Neural crest cell (in vitro differentiated cells): ENCODE data around the gene MMP7. TPM values are rescaled to one million over a fixed set of nuclear protein-coding genes. Genes with fewer than 3 reads are reported as not detected.

ENCODE experiments used
- DNase-seq: peaks from one replicate; pipeline ENCODE4 v3.0.0; 2021; ENCODE audit warnings: low read depth, mixed read lengths, low spot score
- H3K27ac Mint-ChIP-seq: one replicate; pipeline ENCODE4 v1.8.0; 2021; ENCODE audit warnings: mild to moderate bottlenecking, mixed read lengths; ENCODE audit not compliant: unreplicated experiment
- H3K27me3 Mint-ChIP-seq: 2 replicates; pipeline ENCODE4 v1.8.0; 2021; ENCODE audit warnings: low read depth, mild to moderate bottlenecking, mixed read lengths
- H3K36me3 Mint-ChIP-seq: 2 replicates; pipeline ENCODE4 v1.8.0; 2021; ENCODE audit warnings: low read depth, mild to moderate bottlenecking, mixed read lengths
- H3K4me1 Mint-ChIP-seq: 2 replicates; pipeline ENCODE4 v1.8.0; 2021; ENCODE audit warnings: mixed read lengths
- H3K4me3 Mint-ChIP-seq: one replicate; pipeline ENCODE4 v1.8.0; 2021; ENCODE audit warnings: mild to moderate bottlenecking, mixed read lengths
- H3K9me3 Mint-ChIP-seq: 2 replicates; pipeline ENCODE4 v1.8.0; 2021; ENCODE audit warnings: mixed read lengths
- total RNA-seq: library from RNA; stranded (reverse); gene quantifications from 2 replicates; pipeline ENCODE4 v1.2.1, GENCODE V29; 2021
- TF ChIP-seq, protein P1 (sequence below): fragments of 200-600 bp; sonication (generic); conservative IDR thresholded peaks from 2 replicates; pipeline ENCODE4 v1.5.0; 2021; ENCODE audit warnings: antibody characterized with exemption, mild to moderate bottlenecking

The MMP7 gene
- total RNA-seq, 1 donor from 2014 or later = not detected

- Mint-ChIP-seq H3K27ac (no peak overlapping the region), H3K27me3 (no peaks in the 10 kb centered on the region), H3K4me1 (no peaks in the 10 kb centered on the region), H3K36me3 (no peaks in the 10 kb centered on the region), H3K9me3 (peaks cover 2% of the 10 kb centered on the region), H3K4me3 (no peak overlapping the region)
- TF ChIP-seq, protein P1, sequence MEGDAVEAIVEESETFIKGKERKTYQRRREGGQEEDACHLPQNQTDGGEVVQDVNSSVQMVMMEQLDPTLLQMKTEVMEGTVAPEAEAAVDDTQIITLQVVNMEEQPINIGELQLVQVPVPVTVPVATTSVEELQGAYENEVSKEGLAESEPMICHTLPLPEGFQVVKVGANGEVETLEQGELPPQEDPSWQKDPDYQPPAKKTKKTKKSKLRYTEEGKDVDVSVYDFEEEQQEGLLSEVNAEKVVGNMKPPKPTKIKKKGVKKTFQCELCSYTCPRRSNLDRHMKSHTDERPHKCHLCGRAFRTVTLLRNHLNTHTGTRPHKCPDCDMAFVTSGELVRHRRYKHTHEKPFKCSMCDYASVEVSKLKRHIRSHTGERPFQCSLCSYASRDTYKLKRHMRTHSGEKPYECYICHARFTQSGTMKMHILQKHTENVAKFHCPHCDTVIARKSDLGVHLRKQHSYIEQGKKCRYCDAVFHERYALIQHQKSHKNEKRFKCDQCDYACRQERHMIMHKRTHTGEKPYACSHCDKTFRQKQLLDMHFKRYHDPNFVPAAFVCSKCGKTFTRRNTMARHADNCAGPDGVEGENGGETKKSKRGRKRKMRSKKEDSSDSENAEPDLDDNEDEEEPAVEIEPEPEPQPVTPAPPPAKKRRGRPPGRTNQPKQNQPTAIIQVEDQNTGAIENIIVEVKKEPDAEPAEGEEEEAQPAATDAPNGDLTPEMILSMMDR = no peak
- DNase-seq = no peak
Observed at GRCh38 chr11:102552020-102552419, 21.5 kb upstream of the MMP7 start.

DNA sequence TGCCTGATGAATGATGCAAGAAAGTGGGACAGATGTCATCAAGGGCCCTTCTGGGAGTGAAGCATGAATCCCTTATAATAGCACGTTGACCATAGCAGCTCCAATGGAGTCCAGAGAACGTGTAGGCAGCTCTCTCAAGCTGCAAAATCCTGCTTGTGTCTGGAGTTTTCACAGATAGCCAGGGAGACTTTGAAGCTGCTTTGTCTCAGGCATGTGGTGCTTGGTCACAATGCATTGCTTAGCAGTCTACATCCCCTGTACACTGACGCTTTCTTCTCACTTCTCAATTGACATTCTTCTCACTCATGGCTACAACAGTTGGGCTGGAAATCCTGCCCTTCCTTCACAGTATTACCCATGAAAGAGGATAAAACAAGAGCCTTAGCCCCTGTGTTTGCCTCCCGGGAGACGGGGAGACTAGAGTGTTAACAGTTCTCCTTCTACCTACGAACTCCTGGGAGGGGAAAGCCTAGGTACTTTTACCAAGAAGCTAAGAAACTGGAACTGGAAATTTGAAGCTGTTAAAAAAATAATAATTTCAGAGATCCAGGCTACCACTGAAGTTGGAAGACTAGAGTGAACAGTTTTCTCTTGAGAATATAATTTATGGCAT lies 20.7 kb upstream of the MMP7 start:
- DNase-seq = no peak
- H3K27ac Mint-ChIP-seq = no peak overlapping the region
- peaks cover 2% of the 10 kb centered on the region for H3K9me3 Mint-ChIP-seq
- no peaks in the 10 kb centered on the region for H3K36me3 Mint-ChIP-seq
- H3K4me3 Mint-ChIP-seq = no peak overlapping the region
- TF ChIP-seq, protein P1 = no peak
- H3K4me1 Mint-ChIP-seq = no peaks in the 10 kb centered on the region
- no peaks in the 10 kb centered on the region for H3K27me3 Mint-ChIP-seq

GRCh38 chr11:102546923-102547471 lies 16.4 kb upstream of the MMP7 start:
- Mint-ChIP-seq H3K4me3 (no peak overlapping the region), H3K27ac (no peak overlapping the region), H3K36me3 (no peaks in the 10 kb centered on the region), H3K9me3 (no peaks in the 10 kb centered on the region), H3K4me1 (no peaks in the 10 kb centered on the region), H3K27me3 (no peaks in the 10 kb centered on the region)
- TF ChIP-seq, protein P1 = no peak
- DNase-seq = no peak

DNA sequence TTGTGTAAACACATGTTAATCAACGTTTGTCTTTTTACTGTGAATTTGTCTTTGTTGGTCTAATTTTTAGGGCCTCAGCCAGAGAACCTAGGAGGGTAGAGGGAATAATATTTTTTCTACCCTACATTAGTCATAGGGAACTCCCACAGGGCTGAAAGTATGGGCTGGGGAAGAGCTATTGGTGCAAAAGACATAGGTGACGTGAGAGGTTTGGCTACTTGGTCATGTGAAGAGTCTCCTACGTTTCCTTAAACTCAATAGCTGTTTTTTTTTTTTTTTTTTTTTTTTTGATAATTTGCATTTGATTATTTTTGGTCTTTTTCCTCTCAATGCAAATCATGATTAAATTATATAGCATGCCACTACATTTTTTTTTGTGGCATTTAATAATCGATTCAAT lies 15.9 kb upstream of the MMP7 start:
- no peaks in the 10 kb centered on the region for H3K36me3 Mint-ChIP-seq
- no peaks in the 10 kb centered on the region for H3K4me1 Mint-ChIP-seq
- no peaks in the 10 kb centered on the region for H3K27me3 Mint-ChIP-seq
- TF ChIP-seq, protein P1 = no peak
- no peaks in the 10 kb centered on the region for H3K9me3 Mint-ChIP-seq
- H3K4me3 Mint-ChIP-seq = no peak overlapping the region
- no peak for DNase-seq
- H3K27ac Mint-ChIP-seq = no peak overlapping the region

GRCh38 chr11:102545701-102546100 lies 15.2 kb upstream of the MMP7 start:
- no peak for DNase-seq
- H3K27me3 Mint-ChIP-seq = no peaks in the 10 kb centered on the region
- no peaks in the 10 kb centered on the region for H3K9me3 Mint-ChIP-seq
- no peak overlapping the region for H3K27ac Mint-ChIP-seq
- no peaks in the 10 kb centered on the region for H3K36me3 Mint-ChIP-seq
- H3K4me1 Mint-ChIP-seq = no peaks in the 10 kb centered on the region
- no peak overlapping the region for H3K4me3 Mint-ChIP-seq
- TF ChIP-seq, protein P1 = no peak
